A172 (cell line): Measurements from ENCODE around the gene JAG2. TPM values are rescaled to one million over a fixed set of nuclear protein-coding genes. Genes with fewer than 3 reads are reported as not detected.

ENCODE experiments used
- DNase-seq: peaks from one replicate; pipeline ENCODE4 v3.0.0-alpha.2; 2015; ENCODE audit warnings: low spot score
- total RNA-seq: library from RNA; depleted of rRNA; stranded (reverse); fragments of >200 nt; shearing (Covaris generic); gene quantifications from 2 replicates; pipeline ENCODE4 v1.2.3, GENCODE V29; 2014

Gene JAG2
- total RNA-seq, 1 experiment from 2014 or later, result 6.5 TPM

DNA sequence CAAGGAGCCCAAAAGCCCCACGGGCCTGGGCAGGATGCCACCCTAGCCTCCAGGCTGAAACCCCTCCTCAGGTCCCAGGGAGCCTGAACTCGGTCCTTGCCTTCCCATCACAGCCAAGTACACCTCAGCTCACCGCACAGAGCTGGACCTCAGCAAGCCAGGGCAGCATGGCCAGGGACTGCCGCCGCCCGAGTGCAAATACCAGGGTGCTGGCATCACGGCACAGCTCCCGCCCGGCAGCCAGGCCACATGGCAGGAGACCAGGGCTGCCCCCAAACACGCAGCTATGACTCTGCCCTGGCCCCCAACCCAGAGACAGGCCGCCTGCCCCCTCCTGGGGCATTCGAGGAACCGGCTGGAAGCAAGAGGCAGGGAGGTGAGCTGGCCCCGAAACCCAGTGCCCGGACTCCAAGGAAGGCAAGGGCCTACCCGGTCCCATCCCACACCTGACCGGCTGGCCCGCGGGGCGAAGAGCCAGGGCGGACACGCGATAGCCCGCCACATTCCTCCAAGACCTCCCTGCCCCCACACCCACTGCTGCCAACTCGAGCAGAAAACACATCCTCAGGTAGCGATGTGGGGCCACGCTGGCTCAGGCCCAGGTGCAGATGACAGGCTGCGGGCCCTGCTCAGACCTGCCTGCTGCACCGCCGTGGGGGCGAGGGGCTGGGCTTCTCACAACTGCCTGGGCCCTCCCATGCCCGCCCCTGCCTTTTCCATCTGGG, 2.7 kb downstream of the JAG2 start:
- no peak for DNase-seq

DNA sequence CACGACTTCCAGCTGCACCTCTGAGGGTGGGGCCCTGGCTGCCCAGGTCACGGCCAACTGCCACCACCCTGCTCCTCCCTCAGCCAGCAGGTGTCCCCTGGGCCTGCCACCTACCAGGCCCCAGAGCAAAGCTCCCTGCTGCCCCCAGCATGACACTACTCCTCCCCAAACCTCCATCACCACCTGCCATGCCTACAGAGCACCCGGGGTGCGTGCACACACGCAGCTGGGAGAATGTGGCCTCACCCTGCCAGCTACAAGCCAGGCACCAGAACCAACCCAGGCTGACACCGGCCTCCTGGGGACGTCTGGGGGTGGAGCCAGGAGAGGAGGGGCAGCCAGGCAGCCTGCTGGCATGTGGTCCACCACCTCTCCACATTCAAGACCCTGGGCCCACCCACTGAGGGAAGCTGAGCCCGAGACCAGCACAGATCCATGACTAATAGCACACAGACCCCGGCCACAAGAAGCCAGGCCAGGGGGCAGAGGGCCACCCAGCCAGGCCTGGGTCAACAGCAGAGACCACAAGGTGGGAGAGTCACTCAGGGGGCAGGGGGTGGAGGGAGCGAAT, 3.4 kb downstream of the JAG2 start:
- DNase-seq, result no peak

DNA sequence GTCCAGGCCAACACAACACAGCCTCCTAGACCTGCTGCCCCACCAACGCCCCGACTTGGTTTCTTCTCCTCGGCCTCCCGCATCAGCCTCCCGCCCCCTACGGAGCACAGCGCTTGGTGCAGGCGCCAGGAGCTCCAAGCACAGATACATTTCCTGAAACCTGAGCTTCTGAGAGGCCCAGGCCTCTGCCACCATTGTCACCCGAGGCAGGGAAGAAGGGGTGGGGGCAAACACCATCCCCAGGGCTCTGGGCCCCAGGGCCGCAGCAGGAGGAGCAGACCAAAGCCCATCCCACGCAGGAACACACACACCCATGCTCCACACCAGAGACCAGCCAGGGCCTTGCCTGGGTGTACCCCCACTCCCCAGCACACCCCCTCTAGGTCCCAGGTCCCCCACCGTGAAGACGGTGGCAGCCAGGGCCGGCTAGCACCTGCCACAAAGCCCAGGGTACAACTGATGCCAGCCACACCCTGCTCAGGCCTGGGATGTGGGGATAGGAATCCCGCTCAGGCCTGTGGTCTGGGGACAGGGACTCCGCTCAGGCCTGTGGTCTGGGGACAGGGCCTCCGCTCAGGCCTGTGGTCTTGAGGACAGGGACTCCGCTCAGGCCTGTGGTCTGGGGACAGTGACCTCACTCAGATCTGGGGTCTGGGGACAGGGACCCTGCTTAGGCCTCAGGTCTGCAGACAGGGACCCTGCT, 5.4 kb downstream of the JAG2 start:
- DNase-seq, result no peak

DNA sequence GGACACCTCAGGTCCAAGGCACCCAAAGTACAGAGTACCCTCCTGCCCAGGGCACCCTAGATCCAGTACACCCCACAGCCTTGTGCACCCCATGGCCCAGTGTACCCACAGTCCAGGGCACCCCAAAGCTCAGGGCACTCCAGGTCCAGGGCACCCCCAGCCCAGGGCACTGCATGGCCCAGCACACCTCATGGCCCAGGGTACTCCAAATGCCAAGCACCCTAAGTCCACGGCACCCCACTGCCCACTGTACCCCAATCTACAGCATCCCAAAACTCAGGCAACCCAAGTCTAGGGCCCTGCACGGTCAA, 6.0 kb downstream of the JAG2 start:
- DNase-seq, result no peak

DNA sequence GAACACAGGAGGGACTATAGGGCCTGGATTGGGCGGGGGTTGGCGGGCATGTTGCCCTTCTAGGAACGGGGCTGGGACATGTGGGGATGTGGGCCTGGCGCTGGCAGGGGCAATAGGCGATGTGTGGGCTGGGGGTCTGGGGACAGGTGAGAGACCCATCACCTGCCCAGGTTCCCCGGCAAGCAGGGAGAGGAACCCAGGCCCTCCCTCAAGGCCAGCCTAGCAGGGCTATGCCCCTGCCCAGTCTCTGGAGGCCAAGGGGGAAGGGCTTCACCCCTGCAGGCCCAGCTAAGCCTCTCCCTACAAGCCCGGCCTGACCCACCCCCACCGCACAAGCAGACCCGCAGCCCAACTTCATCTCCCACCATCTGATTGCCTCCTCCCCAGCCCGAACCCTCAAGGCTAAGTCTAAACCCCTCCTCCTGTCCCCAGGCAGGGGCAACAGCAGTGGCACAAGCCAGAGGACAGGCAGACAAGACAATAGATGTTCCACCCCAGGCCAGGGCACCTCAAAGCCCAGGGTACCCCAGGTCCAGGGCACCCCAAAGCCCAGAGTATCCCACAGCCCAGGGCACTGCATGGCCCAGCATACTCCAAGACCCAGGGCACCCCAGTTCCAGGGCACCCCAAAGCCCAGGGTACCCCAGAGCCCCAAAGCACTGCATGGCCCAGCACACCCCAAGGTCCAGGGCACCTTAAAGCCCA, 6.5 kb downstream of the JAG2 start:
- DNase-seq, result no peak

DNA sequence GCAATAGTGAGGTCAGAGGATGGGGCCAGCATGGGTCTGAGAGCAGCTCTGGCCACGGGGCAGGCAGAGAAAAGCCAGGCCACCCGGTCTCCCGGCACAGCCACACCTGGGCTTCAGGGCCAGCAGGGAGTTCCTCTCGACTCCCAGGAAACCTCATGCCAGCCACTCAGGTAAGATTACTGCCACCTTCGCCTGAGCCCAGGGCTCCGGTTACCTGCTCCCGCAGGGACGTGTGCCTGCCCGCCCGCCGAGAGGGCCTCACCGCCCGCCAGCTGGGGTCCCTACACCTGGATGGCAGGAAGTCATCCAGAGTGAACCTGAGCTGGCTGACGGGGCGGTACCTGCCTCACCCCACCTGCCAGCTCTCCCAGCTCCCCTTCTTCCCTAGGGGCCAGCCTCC, 7.3 kb downstream of the JAG2 start:
- DNase-seq, result no peak

DNA sequence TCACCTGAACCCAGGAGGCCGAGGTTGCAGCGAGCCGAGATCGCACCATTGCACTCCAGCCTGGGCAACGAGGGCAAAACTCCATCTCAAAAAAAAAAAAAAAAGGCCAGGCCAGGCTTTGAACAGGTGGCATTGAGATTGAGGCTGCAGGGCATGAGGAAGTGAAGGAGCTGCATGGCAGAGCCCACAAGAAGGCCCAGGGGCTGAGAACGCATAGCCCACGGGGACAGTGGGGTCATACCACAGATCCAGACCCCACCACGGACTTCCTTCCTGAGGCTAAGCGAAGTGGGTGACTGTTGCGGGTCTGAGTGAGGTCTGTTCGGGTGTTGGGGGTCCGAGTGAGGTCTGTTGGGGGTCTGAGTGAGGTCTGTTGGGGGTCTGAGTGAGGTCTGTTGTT, 7.8 kb downstream of the JAG2 start:
- no peak for DNase-seq

DNA sequence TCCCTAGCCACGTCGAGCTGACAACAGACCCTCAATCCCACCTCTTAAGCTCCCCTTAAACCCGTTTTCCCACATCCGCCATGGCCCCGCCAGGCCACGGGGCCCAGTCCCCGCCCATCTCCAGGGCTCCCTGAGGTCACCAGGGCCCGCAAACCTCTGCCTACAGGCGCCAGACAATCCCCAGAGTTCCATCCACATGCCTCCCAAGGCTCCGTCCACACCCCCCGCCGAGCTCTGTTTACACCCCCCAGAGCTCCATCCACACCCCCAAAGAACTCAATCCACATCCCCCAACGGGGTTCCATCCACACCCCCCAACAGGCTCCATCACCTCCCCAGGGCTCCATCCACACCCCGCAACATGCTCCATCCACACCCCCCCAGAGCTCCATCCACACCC, 9.2 kb downstream of the JAG2 start:
- DNase-seq, result no peak

DNA sequence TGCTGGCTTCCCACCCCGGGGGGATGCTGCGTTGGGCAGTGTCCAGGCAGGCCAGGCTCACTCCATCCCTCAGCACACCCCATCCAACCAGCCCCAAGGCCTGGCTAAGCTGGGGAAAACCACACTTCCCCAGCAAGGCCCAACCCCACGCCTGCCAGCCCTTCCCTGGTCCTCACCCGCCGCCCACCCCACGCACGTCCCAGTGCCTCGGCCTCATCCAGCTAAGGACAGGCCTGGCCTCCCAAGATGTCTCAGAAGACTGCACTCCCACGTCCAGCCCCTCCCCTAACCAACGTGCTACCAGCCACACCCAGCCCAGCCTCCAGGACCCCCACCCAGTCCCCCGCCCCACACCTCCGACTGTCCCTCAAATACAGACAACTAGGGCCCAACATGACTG, 9.8 kb downstream of the JAG2 start:
- no peak for DNase-seq

DNA sequence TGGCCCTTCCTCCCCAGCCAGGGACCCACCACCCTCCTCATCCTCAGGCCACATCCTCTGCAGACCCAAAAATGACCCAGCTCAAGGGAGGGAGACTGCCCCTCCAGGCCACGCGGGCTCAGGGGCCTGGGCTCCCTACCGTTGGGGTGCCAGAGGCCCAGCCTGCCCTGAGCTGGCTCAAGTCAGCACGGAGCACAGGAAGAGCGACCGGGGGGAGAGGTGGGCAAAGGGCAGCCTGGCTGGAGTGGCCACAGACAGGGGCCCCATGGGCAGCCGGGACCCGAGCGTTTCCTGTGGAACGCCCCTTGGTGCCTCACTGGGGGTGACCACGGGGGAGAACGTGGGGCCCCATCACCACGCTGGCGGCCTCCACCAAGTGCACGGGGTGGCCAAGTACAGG, 10.7 kb downstream of the JAG2 start:
- DNase-seq, result no peak

DNA sequence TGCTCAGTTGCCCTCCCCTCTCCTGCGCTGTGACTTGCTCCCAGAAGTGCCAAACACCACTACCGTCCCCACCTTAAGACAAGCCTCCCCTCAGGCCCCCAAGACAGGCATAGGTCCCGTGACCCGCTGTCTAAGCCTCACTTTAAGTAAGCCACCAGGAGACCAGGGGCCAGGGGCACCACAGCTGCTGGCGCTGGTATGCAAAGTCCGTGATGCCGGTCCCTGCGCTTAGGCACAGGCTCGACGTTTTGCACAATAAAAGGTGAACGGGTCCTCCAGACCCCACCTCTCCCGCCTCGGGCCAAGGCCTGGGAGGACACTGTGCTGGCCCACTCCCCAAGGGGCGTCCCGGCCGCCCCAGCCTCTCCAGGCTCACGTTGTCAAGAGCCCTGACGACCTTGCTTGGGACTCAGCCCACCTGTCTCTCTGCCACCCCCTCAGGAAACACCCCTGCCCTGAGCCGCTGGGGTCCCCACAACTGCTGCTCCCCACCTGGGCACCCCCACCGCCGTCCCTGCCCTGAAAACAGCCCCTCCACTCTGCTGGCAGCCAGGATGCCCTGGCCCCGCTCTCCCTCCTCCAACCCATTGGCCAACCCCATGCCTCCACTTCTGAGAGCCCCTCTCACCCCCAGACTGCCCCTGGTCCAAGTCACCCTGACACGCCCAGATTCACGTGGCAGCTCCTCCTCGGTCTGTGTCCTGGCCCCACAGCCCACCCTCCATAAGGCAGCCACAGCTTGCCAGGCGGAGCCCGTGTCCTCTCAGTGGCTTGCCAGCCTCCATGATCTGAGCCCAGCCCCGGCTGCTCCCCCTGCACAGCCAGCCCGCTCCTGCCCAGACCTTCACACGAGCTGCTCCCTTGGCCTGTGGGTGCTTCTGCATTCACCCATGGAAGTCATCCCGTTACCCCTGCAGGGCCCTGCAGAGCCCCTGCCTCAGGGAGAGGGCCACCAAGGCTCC, 11.9 kb downstream of the JAG2 start:
- no peak for DNase-seq

DNA sequence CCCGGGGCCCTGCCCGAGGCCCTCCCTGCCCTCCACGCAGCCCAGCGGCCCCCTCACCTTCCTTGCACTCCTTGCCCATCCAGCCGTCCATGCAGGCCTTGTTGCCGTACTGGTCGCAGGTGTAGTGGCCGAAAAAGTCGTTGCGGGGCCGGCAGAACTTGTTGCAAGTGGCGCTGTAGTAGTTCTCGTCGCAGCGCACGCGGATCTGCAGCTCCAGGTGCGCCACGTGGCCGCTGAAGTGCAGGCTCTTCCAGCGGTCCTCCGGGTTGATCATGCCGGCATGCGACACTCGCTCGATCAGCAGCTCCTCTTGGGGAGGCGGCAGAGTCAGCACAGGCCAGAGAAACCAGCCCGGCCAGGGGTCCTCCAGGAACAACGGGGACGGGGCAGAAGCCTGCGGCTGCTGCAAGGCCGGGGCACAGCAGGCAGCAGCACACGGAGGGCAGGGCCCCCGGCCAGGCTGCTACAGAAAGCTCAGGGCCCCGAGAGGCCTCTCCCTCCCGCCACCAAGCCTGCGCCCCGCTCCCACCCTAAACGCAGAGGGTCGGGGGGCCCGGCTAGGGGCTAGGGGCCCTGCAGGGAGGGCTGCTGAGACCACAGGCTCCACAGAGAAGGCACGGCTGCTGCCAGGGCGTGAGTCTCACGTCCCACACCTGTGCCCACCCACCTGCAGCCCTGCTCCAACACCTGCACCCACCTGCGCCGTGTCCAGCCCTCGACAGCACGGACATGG, 12.7 kb downstream of the JAG2 start:
- no peak for DNase-seq

DNA sequence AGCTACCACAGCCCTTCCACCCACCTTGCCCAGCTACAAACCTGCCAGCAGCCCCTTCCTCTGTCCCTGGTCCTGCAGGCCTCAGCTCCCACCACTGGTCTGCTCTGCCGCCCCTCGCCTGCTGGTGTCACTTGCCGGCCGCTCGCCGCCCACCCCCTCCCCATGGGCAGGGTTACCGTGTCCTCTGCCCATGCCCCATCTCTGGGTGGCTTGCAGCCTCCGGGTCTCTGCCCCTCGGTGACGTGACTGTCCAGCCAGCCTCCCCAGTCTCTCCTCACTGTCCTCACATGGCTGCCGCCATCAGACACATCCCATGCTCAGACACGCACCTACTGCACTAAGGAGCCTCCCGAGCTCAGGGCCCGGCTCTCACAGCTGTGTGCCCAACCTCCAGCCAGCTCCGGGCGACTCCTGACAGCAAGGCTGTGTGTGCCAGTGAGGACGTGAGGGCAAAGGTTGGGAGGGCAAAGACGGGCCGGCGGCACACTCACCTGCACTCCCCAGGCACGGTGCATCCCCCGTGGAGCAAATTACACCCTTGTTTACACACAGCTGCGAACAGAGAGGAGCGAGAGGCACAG, 13.4 kb downstream of the JAG2 start:
- DNase-seq, result no peak

DNA sequence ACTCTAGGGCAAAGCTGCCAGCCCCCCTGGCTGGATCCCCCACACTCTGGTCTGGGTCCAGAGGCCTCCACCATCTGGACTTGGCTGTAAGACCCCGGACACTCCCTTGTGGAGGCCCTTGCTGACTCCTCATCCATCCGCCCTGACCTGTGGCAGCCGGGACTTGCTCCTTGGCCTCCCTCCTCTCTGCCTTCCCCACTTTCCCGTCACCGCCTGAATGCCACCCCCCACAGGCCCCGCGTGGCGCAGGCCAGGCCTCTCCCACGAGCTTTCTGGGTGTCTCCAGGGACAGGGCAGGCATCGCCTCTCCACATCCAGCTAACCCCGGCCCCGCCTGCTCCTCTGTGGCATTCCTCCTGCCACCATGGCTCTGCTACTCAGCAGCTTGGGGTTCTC, 14.1 kb downstream of the JAG2 start:
- no peak for DNase-seq

DNA sequence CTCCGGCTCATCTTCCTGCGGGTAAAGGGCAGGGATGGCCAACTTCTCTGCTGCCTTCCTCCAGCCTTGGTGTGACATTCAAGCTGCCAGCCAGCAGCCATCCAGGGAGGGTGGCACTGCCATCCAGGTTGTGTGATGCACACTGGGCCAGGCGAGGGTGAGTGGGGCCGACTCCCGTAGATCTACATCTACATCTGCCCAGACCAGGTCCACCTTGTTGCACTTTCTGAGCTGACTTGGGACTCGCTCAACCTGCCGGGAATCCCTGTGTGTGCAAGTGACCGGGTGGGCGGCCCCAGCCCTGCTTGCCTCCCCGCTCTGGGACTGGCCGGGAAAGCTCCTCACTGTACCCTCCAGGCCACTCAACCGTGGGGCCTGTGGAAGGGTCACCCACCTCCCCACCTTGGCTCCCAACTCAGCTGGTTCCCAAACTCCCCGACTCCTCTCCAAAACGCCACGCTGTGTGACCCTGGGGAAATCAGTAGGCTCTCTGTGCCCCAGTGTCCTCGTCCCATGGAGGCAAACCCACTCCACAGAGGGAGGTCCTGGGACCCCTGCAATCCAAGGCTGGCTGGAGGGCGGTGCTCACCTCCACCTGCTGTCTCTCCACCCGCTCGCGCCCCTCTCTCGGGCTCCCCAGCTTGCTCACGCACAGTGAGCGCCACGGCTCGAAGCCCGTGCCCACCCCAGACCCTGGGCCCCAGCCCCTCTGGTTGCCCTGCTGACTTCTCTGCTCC, 14.7 kb downstream of the JAG2 start:
- no peak for DNase-seq

DNA sequence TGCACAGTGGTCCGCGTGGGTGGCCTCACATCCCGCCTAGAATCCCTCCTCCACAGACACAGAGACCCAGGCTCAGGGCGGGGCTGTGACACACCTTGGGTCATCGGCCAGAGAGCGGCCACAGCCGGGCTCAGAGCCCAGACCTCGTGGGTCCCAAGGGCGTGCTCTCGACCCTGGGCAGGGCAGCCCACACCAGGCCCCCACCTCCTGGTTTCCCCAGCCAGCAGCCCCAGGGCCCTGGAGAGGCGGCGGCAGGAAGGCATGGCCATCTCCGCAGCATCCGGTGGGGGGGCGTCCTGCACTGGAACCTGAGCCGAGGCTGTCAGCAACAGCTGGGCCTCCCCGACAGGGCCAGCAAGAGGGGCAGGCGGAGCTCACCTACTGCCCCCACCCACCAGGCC, 15.2 kb downstream of the JAG2 start:
- DNase-seq, result no peak

DNA sequence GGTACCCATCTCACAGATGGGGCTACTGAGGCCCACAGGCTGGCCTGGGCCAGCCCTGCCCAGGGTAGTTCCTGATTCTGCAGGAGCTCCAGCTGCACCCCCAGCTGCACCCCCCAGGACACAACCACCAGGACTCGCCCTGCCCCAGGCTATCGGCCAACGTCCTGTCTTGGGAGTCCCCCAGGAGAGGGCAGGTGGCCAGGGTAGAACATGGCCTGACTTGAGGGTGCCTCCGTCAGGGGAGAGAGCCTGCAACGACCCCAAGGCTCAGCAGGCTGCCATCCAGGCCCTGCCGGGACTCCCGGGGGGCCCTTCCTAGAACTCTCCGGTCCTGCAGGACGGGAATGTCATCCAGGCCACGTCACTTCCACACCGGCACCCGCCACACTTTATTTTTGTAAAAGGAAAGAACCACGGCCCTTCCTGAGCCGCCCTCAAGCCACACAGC, 15.8 kb downstream of the JAG2 start:
- DNase-seq, result no peak

DNA sequence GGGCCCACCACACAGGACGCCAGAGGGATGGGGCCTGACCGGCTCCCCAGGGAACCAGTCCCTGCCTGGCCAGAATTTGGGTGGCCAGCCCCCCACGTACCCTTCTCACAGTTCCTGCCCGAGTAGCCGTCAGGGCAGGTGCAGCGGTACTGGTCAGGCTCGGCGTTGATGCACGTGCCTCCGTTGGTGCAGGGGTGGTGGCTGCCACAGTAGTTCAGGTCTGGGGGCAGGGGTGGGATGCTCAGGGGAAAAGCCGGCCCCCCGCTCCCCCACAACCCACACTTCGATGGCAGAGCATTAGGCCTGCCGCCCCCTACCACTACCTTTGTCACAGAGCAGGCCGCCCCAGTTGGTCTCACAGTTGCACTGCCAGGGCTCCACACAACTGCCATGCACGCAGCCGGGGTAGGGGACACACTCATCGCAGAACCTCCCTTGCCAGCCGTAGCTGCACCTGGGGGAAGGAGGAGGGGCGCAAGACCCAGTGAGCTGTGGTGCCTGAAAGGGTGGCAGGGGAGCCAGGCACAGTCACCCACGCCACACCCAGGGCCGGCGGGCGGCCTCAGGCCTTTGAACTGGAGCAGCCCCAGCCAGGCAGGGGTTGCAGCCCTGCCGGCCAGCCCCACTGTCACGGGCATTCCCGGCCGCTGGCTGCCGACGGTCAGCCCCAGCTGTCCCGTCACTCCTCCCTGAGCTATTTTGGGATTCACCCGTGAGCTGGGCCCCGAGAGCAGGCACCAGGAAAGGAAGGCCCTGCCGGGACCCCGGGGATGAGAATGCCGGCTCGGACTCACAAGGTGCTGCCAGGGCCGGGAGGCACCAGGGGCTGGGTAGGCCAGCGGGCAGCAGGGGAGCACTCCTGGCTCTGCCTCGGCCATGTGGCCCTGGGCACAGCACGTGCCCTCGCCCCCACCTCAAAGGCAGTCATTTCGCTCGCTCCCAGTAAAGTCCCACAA, 16.5 kb downstream of the JAG2 start:
- no peak for DNase-seq
